Activated CD8-positive, alpha-beta T cell treated with anti-CD3 and anti-CD28 coated beads for 36 hours (primary cell): Measurements from ENCODE around the gene MRPL44. TPM values are rescaled to one million over a fixed set of nuclear protein-coding genes. Genes with fewer than 3 reads are reported as not detected.

Experiments used
- ATAC-seq: fragments of 200-7000 bp; cut with Tn5 transposase; one replicate; pipeline ENCODE4 v1.10.0; 2021; ENCODE audit warnings: mild to moderate bottlenecking, moderate library complexity
- CTCF ChIA-PET: fragments of 350-600 bp; sonication (Branson Sonifier 250); formaldehyde crosslinking; loops from one replicate; lab custom pipeline; 2021; ENCODE audit warnings: antibody characterized with exemption; lab: Charles Lee
- POLR2A ChIA-PET: fragments of 350-600 bp; sonication (Branson Sonifier 250); formaldehyde crosslinking; loops from one replicate; lab custom pipeline; 2021; ENCODE audit warnings: antibody characterized with exemption; lab: Charles Lee
- DNase-seq: peaks from one replicate; pipeline ENCODE4 v3.0.0-alpha.2; 2020
- H3K27ac Mint-ChIP-seq: one replicate; pipeline ENCODE4 v1.8.0; 2021; ENCODE audit warnings: mild to moderate bottlenecking, mixed read lengths
- H3K27me3 Mint-ChIP-seq: one replicate; pipeline ENCODE4 v1.8.0; 2021; ENCODE audit warnings: mixed read lengths
- H3K36me3 Mint-ChIP-seq: one replicate; pipeline ENCODE4 v1.8.0; 2021; ENCODE audit warnings: low read depth, mixed read lengths
- H3K4me1 Mint-ChIP-seq: one replicate; pipeline ENCODE4 v1.8.0; 2021; ENCODE audit warnings: low read depth, mixed read lengths
- H3K4me3 Mint-ChIP-seq: one replicate; pipeline ENCODE4 v1.8.0; 2021; ENCODE audit warnings: mild to moderate bottlenecking, moderate library complexity, mixed read lengths
- H3K9me3 Mint-ChIP-seq: one replicate; pipeline ENCODE4 v1.8.0; 2021; ENCODE audit warnings: mixed read lengths
- intact Hi-C: fragments of 100-400 bp; cut with micrococcal nuclease; formaldehyde crosslinking; loops from one replicate; pipeline ENCODE4 v1.10.0; 2022
- total RNA-seq, 2 experiments: library from RNA; stranded (reverse); gene quantifications; one replicate each; pipeline ENCODE4 v1.2.3, GENCODE V29; 2021
- TF ChIP-seq, protein P1 (sequence below): fragments of 200-600 bp; IDR thresholded peaks from one replicate; pipeline ENCODE4 v1.8.0; 2022; ENCODE audit warnings: antibody characterized with exemption, mild to moderate bottlenecking

MRPL44 gene
- total RNA-seq, 2 experiments from 2014 or later, result 37.8 to 40.4 TPM

DNA sequence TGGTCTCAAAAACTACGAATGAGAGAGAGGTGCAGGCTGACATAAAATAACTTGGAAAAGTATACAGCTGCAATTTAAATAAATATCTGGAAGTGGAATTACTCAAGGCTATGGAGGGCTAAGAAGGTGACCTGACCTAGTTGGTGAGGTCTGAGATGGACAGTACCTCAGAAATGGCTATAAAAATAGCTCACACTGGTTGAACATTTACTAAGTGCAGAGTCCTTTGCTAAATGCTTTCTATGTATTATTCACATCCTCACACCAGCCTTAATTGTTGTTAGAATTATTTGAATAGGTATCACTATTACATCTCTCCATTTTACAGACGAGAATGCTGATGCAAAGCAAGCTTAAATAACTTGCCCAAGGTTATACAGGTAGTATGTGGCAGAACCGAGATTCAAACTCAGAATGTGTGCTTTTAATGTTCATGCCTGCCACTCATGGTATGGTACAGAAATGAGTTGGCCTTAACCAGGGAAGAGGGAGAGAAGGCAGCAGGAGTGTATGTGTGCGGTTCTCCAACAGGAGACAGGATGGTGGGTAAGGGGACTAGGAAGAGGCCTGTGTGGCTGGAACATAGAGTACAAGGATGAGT, 37.4 kb downstream of the MRPL44 start:
- intact Hi-C loops, result loop anchor here (10.0 kb wide), 1 partner anchor 150 kb away; no protein-coding TSS in a partner anchor
- Mint-ChIP-seq H3K27me3 (no peaks in the 10 kb centered on the region), H3K4me3 (no peak overlapping the region), H3K36me3 (peaks cover 28% of the 10 kb centered on the region), H3K4me1 (peaks cover 15% of the 10 kb centered on the region), H3K9me3 (no peaks in the 10 kb centered on the region), H3K27ac (peak overlapping the region; percentile 79)
- ChIA-PET POLR2A (interaction anchor here (1.0 to 1.2 kb wide), 3 partner anchors 14 to 288 kb away, joined by 3 to 4 read pairs (median 3); no protein-coding TSS in a partner anchor), CTCF (interaction anchor here (1.2 to 7.2 kb wide), 21 partner anchors 10 to 652 kb away, joined by 3 to 156 read pairs (median 12); partner anchors contain the start of gene SERPINE2)
- ATAC-seq (no peak), DNase-seq (no peak)
- TF ChIP-seq, protein P1, sequence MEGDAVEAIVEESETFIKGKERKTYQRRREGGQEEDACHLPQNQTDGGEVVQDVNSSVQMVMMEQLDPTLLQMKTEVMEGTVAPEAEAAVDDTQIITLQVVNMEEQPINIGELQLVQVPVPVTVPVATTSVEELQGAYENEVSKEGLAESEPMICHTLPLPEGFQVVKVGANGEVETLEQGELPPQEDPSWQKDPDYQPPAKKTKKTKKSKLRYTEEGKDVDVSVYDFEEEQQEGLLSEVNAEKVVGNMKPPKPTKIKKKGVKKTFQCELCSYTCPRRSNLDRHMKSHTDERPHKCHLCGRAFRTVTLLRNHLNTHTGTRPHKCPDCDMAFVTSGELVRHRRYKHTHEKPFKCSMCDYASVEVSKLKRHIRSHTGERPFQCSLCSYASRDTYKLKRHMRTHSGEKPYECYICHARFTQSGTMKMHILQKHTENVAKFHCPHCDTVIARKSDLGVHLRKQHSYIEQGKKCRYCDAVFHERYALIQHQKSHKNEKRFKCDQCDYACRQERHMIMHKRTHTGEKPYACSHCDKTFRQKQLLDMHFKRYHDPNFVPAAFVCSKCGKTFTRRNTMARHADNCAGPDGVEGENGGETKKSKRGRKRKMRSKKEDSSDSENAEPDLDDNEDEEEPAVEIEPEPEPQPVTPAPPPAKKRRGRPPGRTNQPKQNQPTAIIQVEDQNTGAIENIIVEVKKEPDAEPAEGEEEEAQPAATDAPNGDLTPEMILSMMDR, result no peak

DNA sequence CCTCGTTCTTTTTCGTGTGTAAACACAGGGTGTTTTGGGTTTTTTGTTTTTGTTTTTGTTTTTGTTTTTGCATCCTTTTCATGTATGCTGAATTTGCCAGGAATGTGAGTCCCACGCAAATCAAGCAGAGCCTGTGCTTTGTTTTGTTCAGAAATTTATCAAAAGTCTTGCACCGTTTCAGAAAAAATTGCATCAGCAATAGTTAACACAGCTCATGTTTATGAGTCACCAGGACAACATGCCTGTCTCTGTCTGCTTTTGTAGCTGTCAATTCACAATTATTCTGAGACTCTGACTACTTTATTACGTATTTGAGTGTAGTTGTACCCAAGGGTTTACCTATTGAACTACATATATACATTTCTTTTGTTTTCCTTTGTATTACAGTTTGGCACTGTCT, 38.3 kb downstream of the MRPL44 start:
- TF ChIP-seq, protein P1, result no peak
- H3K27me3 Mint-ChIP-seq, result no peaks in the 10 kb centered on the region
- DNase-seq (no peak), ATAC-seq (peak; percentile 32)
- H3K36me3 Mint-ChIP-seq, result peaks cover 32% of the 10 kb centered on the region
- POLR2A ChIA-PET, result no interaction called here
- H3K9me3 Mint-ChIP-seq, result no peaks in the 10 kb centered on the region
- peaks cover 15% of the 10 kb centered on the region for H3K4me1 Mint-ChIP-seq
- intact Hi-C loops, result loop anchor here (10.0 kb wide), 1 partner anchor 149 kb away; no protein-coding TSS in a partner anchor
- no peak overlapping the region for H3K4me3 Mint-ChIP-seq
- CTCF ChIA-PET, result interaction anchor here (3.0 to 7.2 kb wide), 6 partner anchors 10 to 289 kb away, joined by 21 to 156 read pairs (median 61); partner anchors contain the start of gene SERPINE2
- peak overlapping the region; percentile 79 for H3K27ac Mint-ChIP-seq

DNA sequence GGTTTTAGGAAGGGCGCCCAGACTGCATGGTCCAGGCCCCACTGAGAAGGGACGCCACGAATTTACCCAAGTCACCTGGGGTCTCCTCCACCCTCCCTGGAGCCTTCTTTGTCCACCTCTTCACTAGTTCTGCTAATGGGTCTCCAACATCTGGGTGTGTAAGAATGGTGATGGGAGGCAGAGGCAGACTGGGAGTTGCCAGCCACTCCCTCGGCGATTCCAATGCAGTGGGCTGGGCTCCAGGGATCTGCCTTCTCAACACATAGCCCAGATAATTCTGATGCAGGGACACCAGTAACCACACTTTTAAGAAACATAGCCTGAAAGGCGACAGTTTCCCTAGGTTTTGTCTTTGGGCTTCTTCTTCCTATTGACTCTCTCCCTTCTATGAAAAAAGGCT, 39.1 kb downstream of the MRPL44 start:
- Mint-ChIP-seq H3K4me3 (no peak overlapping the region), H3K27ac (peak overlapping the region; percentile 73), H3K4me1 (peaks cover 15% of the 10 kb centered on the region), H3K36me3 (peaks cover 36% of the 10 kb centered on the region), H3K27me3 (no peaks in the 10 kb centered on the region), H3K9me3 (no peaks in the 10 kb centered on the region)
- ChIA-PET POLR2A (no interaction called here), CTCF (no interaction called here)
- intact Hi-C loops, result loop anchor here (10.0 kb wide), 1 partner anchor 148 kb away; no protein-coding TSS in a partner anchor
- TF ChIP-seq, protein P1, result no peak
- DNase-seq (no peak), ATAC-seq (no peak)

DNA sequence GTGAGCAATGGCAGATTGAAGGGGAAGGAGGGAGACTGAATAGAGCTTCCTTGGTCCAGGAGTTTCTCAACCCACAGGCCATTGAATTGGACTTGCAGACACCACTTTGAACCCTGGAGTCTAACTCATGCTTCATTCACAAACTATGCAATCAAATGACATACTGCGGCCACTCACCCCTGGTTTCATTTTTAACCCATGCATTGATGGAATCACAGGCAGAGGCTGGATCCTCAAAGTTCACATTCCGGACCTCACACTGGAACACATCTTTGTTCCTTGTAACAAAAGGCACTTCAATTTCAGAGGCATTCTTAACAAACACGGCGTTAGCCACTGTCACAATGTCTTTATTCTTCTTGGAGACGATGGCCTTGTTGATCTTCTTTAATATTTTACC, 40.7 kb downstream of the MRPL44 start:
- ATAC-seq (no peak), DNase-seq (no peak)
- POLR2A ChIA-PET, result no interaction called here
- intact Hi-C loops, result loop anchor here (10.0 kb wide), 1 partner anchor 147 kb away; no protein-coding TSS in a partner anchor
- CTCF ChIA-PET, result interaction anchor here (0.8 kb wide), 1 partner anchor 287 kb away, joined by 3 read pairs; no protein-coding TSS in a partner anchor
- no peak overlapping the region for H3K4me3 Mint-ChIP-seq
- H3K4me1 Mint-ChIP-seq, result peaks cover 15% of the 10 kb centered on the region
- no peak overlapping the region for H3K27ac Mint-ChIP-seq
- TF ChIP-seq, protein P1, result no peak
- no peaks in the 10 kb centered on the region for H3K9me3 Mint-ChIP-seq
- H3K36me3 Mint-ChIP-seq, result peaks cover 36% of the 10 kb centered on the region
- no peaks in the 10 kb centered on the region for H3K27me3 Mint-ChIP-seq

DNA sequence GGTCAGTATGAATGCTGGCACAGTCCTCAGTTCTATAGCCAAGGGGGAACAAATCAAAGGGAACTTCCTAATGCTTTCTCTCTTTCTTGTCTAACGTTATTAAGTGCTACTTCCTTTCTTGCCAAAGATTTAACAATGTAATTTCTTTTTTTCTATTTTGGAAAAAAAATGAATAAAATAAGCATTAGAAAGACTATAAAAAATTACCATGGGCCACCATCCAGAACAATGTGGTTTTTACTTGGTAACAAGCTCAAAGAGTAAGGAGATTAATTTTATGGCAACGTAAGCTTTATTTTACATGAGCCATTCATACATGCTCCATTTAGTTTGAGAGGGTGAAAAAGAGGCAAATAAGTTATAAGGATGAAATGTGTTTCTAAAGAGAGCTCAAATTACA, 41.7 kb downstream of the MRPL44 start:
- DNase-seq (no peak), ATAC-seq (no peak)
- no peak overlapping the region for H3K27ac Mint-ChIP-seq
- TF ChIP-seq, protein P1, result no peak
- no peaks in the 10 kb centered on the region for H3K9me3 Mint-ChIP-seq
- ChIA-PET POLR2A (no interaction called here), CTCF (no interaction called here)
- H3K27me3 Mint-ChIP-seq, result no peaks in the 10 kb centered on the region
- peaks cover 13% of the 10 kb centered on the region for H3K4me1 Mint-ChIP-seq
- H3K4me3 Mint-ChIP-seq, result no peak overlapping the region
- intact Hi-C loops, result loop anchor here (10.0 kb wide), 1 partner anchor 146 kb away; no protein-coding TSS in a partner anchor
- peaks cover 36% of the 10 kb centered on the region for H3K36me3 Mint-ChIP-seq
